IMR-90 (cell line): ENCODE measurements around the gene PTS. TPM values are rescaled to one million over a fixed set of nuclear protein-coding genes. Genes with fewer than 3 reads are reported as not detected.
A peak's percentile ranks its signal among the peaks of the same experiment; 100 is the strongest.

Experiments
- ATAC-seq: fragments of 200-7000 bp; cut with Tn5 transposase; 2 replicates; pipeline ENCODE4 v1.9.1; 2020; ENCODE audit warnings: low read depth, mild to moderate bottlenecking, moderate library complexity
- BruUV-seq: library from RNA; stranded (reverse); fragments of 400-500 nt; replicated peaks from 2 replicates; lab custom pipeline; 2021; lab: Mats Ljungman, UMichigan
- CTCF ChIA-PET: fragments of 300-600 bp; formaldehyde crosslinking; extraction: SDS; loops from one replicate; lab custom pipeline; 2021; ENCODE audit warnings: antibody characterized with exemption; lab: Yijun Ruan, JAX
- POLR2A ChIA-PET: fragments of 300-600 bp; sonication (Branson Sonifier 250); formaldehyde crosslinking; loops from one replicate; lab custom pipeline; 2022; ENCODE audit warnings: antibody characterized with exemption; ENCODE audit not compliant: unreplicated experiment; lab: Charles Lee
- DNase-seq: peaks from one replicate; pipeline ENCODE4 v3.0.0; 2013
- H2AFZ ChIP-seq: replicated peaks from 2 replicates; pipeline ENCODE3; 2013; ENCODE audit warnings: low read length, mild to moderate bottlenecking; ENCODE audit not compliant: poor library complexity
- H2AK5ac ChIP-seq: 2 replicates; pipeline ENCODE4 v1.6.1; 2013; ENCODE audit warnings: low read depth, low read length, inconsistent platforms
- H2AK9ac ChIP-seq: replicated peaks from 2 replicates; pipeline ENCODE3; 2013; ENCODE audit warnings: mild to moderate bottlenecking, low read depth, low read length, moderate library complexity; ENCODE audit not compliant: poor library complexity
- H2BK120ac ChIP-seq: 2 replicates; pipeline ENCODE4 v1.6.1; 2013; ENCODE audit warnings: low read depth, low read length, inconsistent platforms
- H2BK15ac ChIP-seq: 3 replicates; pipeline ENCODE4 v1.6.1; 2013; ENCODE audit warnings: low read depth, low read length, inconsistent platforms
- H2BK20ac ChIP-seq: 2 replicates; pipeline ENCODE4 v1.6.1; 2013; ENCODE audit warnings: low read depth, mild to moderate bottlenecking, inconsistent platforms, low read length, moderate library complexity
- H2BK5ac ChIP-seq: 2 replicates; pipeline ENCODE4 v1.6.1; 2013; ENCODE audit warnings: mild to moderate bottlenecking, low read depth, low read length, inconsistent platforms; ENCODE audit not compliant: poor library complexity, severe bottlenecking
- H3K14ac ChIP-seq: replicated peaks from 2 replicates; pipeline ENCODE4 v1.6.1; 2013; ENCODE audit warnings: low read depth, low read length, inconsistent platforms
- H3K18ac ChIP-seq: 2 replicates; pipeline ENCODE4 v1.6.1; 2013; ENCODE audit warnings: low read depth, low read length, control low read depth
- H3K23ac ChIP-seq: 2 replicates; pipeline ENCODE4 v1.6.1; 2013; ENCODE audit warnings: low read depth, low read length, inconsistent platforms
- H3K27ac ChIP-seq: 2 replicates; pipeline ENCODE4 v1.5.1; 2013; ENCODE audit warnings: mild to moderate bottlenecking, control low read depth, low read length; ENCODE audit not compliant: insufficient read depth
- H3K27me3 ChIP-seq: 2 replicates; pipeline ENCODE4 v1.6.1; 2013; ENCODE audit warnings: low read length; ENCODE audit not compliant: control insufficient read depth, insufficient read depth
- H3K36me3 ChIP-seq: 2 replicates; pipeline ENCODE4 v1.6.1; 2013; ENCODE audit warnings: low read length, mixed read lengths; ENCODE audit not compliant: control insufficient read depth, insufficient read depth
- H3K4ac ChIP-seq: 2 replicates; pipeline ENCODE4 v1.6.1; 2013; ENCODE audit warnings: low read depth, low read length, inconsistent platforms
- H3K4me1 ChIP-seq: 2 replicates; pipeline ENCODE4 v1.6.1; 2013; ENCODE audit warnings: low read length, mixed read lengths; ENCODE audit not compliant: control insufficient read depth, insufficient read depth
- H3K4me2 ChIP-seq: 2 replicates; pipeline ENCODE4 v1.6.1; 2013; ENCODE audit warnings: low read depth, mild to moderate bottlenecking, control low read depth, low read length, moderate library complexity
- H3K4me3 ChIP-seq: 2 replicates; pipeline ENCODE4 v1.5.1; 2013; ENCODE audit warnings: low read depth, mild to moderate bottlenecking, control low read depth, low read length, moderate library complexity; ENCODE audit not compliant: insufficient read depth
- H3K56ac ChIP-seq: 2 replicates; pipeline ENCODE4 v1.6.1; 2013; ENCODE audit warnings: low read length, inconsistent platforms; ENCODE audit not compliant: insufficient read depth; ENCODE audit errors: extremely low read depth
- H3K79me1 ChIP-seq, 2 experiments: 2 replicates each; pipeline ENCODE4 v1.6.1; 2013; ENCODE audit warnings: low read length in 2 of 2, inconsistent platforms in 1 of 2, low read depth in 1 of 2
- H3K9ac ChIP-seq: 2 replicates; pipeline ENCODE4 v1.6.1; 2013; ENCODE audit warnings: low read depth, low read length, control low read depth
- H3K9me1 ChIP-seq: 2 replicates; pipeline ENCODE4 v1.6.1; 2013; ENCODE audit warnings: low read length, inconsistent platforms; ENCODE audit not compliant: insufficient read depth
- H3K9me3 ChIP-seq: 2 replicates; pipeline ENCODE4 v1.6.1; 2013; ENCODE audit warnings: low read length; ENCODE audit not compliant: control insufficient read depth, insufficient read depth
- H4K20me1 ChIP-seq: 2 replicates; pipeline ENCODE4 v1.6.1; 2013; ENCODE audit warnings: low read length, inconsistent platforms; ENCODE audit not compliant: insufficient read depth
- H4K5ac ChIP-seq: 2 replicates; pipeline ENCODE4 v1.6.1; 2013; ENCODE audit warnings: mild to moderate bottlenecking, low read depth, low read length, control low read depth
- H4K8ac ChIP-seq, 2 experiments: 2 replicates each; pipeline ENCODE4 v1.6.1; 2013; ENCODE audit warnings: low read depth in 2 of 2, low read length in 2 of 2, control low read depth in 1 of 2, inconsistent platforms in 1 of 2
- H4K91ac ChIP-seq: 2 replicates; pipeline ENCODE4 v1.6.1; 2013; ENCODE audit warnings: low read depth, low read length, inconsistent platforms; ENCODE audit not compliant: insufficient read depth
- CEBPB ChIP-seq: IDR thresholded peaks from 2 replicates; pipeline ENCODE4 v1.6.1; 2012; ENCODE audit warnings: low read depth, low read length, improper control_type of control experiment
- CTCF ChIP-seq: conservative IDR thresholded peaks from 2 replicates; pipeline ENCODE4 v1.5.1; 2012; ENCODE audit warnings: mild to moderate bottlenecking, low read depth, low read length, improper control_type of control experiment
- FOS ChIP-seq: fragments of 150-350 bp; IDR thresholded peaks from 2 replicates; pipeline ENCODE4 v1.6.1; 2016; ENCODE audit warnings: low read depth, low read length
- MAFK ChIP-seq: IDR thresholded peaks from 2 replicates; pipeline ENCODE4 v1.6.1; 2012; ENCODE audit warnings: low read depth, low read length, improper control_type of control experiment
- MXI1 ChIP-seq: IDR thresholded peaks from 2 replicates; pipeline ENCODE4 v1.6.1; 2012; ENCODE audit warnings: low read depth, mild to moderate bottlenecking, low read length, moderate library complexity, borderline replicate concordance
- NFE2L2 ChIP-seq: fragments of 150-350 bp; IDR thresholded peaks from 2 replicates; pipeline ENCODE4 v1.6.1; 2016; ENCODE audit warnings: low read depth, mild to moderate bottlenecking, low read length
- RCOR1 ChIP-seq: IDR thresholded peaks from 2 replicates; pipeline ENCODE4 v1.6.1; 2012; ENCODE audit warnings: mild to moderate bottlenecking, low read length, improper control_type of control experiment; ENCODE audit not compliant: insufficient replicate concordance
- SMC3 ChIP-seq: fragments of 150-350 bp; IDR thresholded peaks from 2 replicates; pipeline ENCODE4 v1.6.1; 2016; ENCODE audit warnings: low read depth, mild to moderate bottlenecking, antibody characterized with exemption, low read length, moderate library complexity
- WGBS, 2 experiments: methylation state at CpG; one replicate each; pipeline versions ENCODE4 v1.1.5 to v1.1.7; 2013; ENCODE audit warnings: missing lambda C conversion rate in 2 of 2; ENCODE audit not compliant: insufficient read length in 1 of 2; ENCODE audit errors: extremely low coverage in 2 of 2; 5-methylcytosine and 5-hydroxymethylcytosine counted together
- dilution Hi-C: fragments of 300-500 bp; cut with HindIII; formaldehyde crosslinking; loops from one replicate; pipeline ENCODE4 v1.14.3; 2018; ENCODE audit warnings: low sequenced_read_pairs; ENCODE audit not compliant: unreplicated experiment
- in situ Hi-C: fragments of 300-500 bp; cut with MboI; formaldehyde crosslinking; loops from 3 replicates; pipeline ENCODE4 v1.14.3; 2019; ENCODE audit warnings: low sequenced_read_pairs, inconsistent platforms, mixed read lengths
- intact Hi-C: fragments of 100-400 bp; cut with micrococcal nuclease; formaldehyde crosslinking; loops from 2 replicates; pipeline ENCODE4 v1.10.0; 2022
- polyA plus RNA-seq, 3 experiments: library from polyadenylated mRNA; depleted of rRNA; stranded (reverse); fragments of >200 nt; gene quantifications; 2 replicates each; pipeline ENCODE4 v1.2.3, GENCODE V29; 2012; ENCODE audit warnings: low replicate concordance in 1 of 3
- total RNA-seq: library from RNA; depleted of rRNA; stranded (reverse); fragments of >200 nt; gene quantifications from 2 replicates; pipeline ENCODE4 v1.2.3, GENCODE V29; 2012

Gene PTS
- total and polyA plus RNA-seq, 2 of the 4 experiments (the other 2 are of a cell fraction) = 21.0 to 51.8 TPM

GRCh38 chr11:112249871-112250610 is 23.8 kb downstream of the PTS start:
- H3K4me3 ChIP-seq = no peak overlapping the region
- DNase-seq (no peak), ATAC-seq (peak; percentile 25; the same call in 1 of the 2 replicates)
- peaks cover 5% of the 10 kb centered on the region for H3K4me1 ChIP-seq
- no peak overlapping the region for H2AK9ac ChIP-seq
- H3K9me1 ChIP-seq = peaks cover 16% of the 10 kb centered on the region
- BruUV-seq = no TSS peak
- H3K14ac ChIP-seq = peak overlapping the region; percentile 47; the same call in 1 of the 2 replicates
- H2BK120ac ChIP-seq = no peak overlapping the region
- ChIA-PET POLR2A (no interaction called here), CTCF (no interaction called here)
- H3K56ac ChIP-seq = no peak overlapping the region
- TF ChIP-seq CEBPB (no peak), NFE2L2 (no peak), MXI1 (no peak), SMC3 (no peak), MAFK (no peak), CTCF (no peak), FOS (no peak), RCOR1 (no peak)
- no peak overlapping the region for H3K4me2 ChIP-seq
- H3K36me3 ChIP-seq = no peaks in the 10 kb centered on the region
- H3K27me3 ChIP-seq = no peaks in the 10 kb centered on the region
- H3K9ac ChIP-seq = no peak overlapping the region
- H4K5ac ChIP-seq = no peak overlapping the region
- H2AK5ac ChIP-seq = no peak overlapping the region; the same call in 1 of the 2 replicates
- no peaks in the 10 kb centered on the region; the same call in 1 of the 2 replicates for H3K9me3 ChIP-seq
- WGBS, 2 experiments = no CpG with 5 or more reads among the region's 8 CpGs
- no peak overlapping the region for H2BK5ac ChIP-seq
- H4K8ac ChIP-seq = no peak overlapping the region
- H3K4ac ChIP-seq = no peak overlapping the region
- H3K27ac ChIP-seq = no peak overlapping the region
- intact Hi-C loops (no loop called here), in situ Hi-C loops (no loop called here), dilution Hi-C loops (no loop called here)
- H2AFZ ChIP-seq = no peak overlapping the region
- H3K23ac ChIP-seq = no peak overlapping the region
- no peak overlapping the region for H2BK20ac ChIP-seq
- no peak overlapping the region for H4K91ac ChIP-seq
- H3K79me1 ChIP-seq = peaks cover 0 to 8% of the 10 kb centered on the region in 2 experiments; a peak in 1 of 4 replicates
- no peak overlapping the region; the same call in 2 of the 3 replicates for H2BK15ac ChIP-seq
- H3K18ac ChIP-seq = no peak overlapping the region
- H4K20me1 ChIP-seq = no peaks in the 10 kb centered on the region
